Stomach (tissue), 9 donors: ENCODE measurements around the gene TRIM63. TPM values are rescaled to one million over a fixed set of nuclear protein-coding genes. Genes with fewer than 3 reads are reported as not detected.

Experiments used
- DNase-seq, 2 donors: peaks; one replicate each; pipeline versions ENCODE4 v3.0.0 to v3.0.0-alpha.2; 2013 to 2019
- H3K27ac ChIP-seq, 5 donors: fragments of 200-600 bp in 4 of 5; sonication (generic) in 4 of 5; one replicate each; pipeline ENCODE4 v1.5.1; 2013 to 2019; ENCODE audit warnings: mild to moderate bottlenecking in 1 of 5, moderate library complexity in 1 of 5
- H3K27me3 ChIP-seq, 3 donors: fragments of 200-600 bp; sonication (generic); one replicate each; pipeline ENCODE4 v1.5.1; 2017 to 2019; ENCODE audit warnings: mixed run types in 1 of 3
- H3K36me3 ChIP-seq, 4 donors: fragments of 200-600 bp; sonication (generic); 1 replicate in 3 of 4; 2 replicates in 1 of 4; pipeline ENCODE4 v1.5.1; 2016 to 2019
- H3K4me1 ChIP-seq, 4 donors: fragments of 200-600 bp; sonication (generic); one replicate each; pipeline ENCODE4 v1.5.1; 2016 to 2019
- H3K4me3 ChIP-seq, 4 donors: fragments of 200-600 bp; sonication (generic) in 3 of 4; one replicate each; pipeline ENCODE4 v1.5.1; 2016 to 2019; ENCODE audit warnings: mild to moderate bottlenecking in 1 of 4
- H3K9me3 ChIP-seq, 4 donors: fragments of 200-600 bp; sonication (generic); one replicate each; pipeline ENCODE4 v1.5.1; 2016 to 2019
- EP300 ChIP-seq: sonication (generic); formaldehyde crosslinking; IDR thresholded peaks from one replicate; pipeline ENCODE4 v1.6.1; 2017; ENCODE audit warnings: antibody characterized with exemption
- POLR2A ChIP-seq, 4 donors: fragments of 450-650 bp; IDR thresholded peaks; one replicate each; pipeline ENCODE4 v1.6.1; 2016; ENCODE audit warnings: antibody characterized with exemption in 4 of 4, control low read depth in 2 of 4, mild to moderate bottlenecking in 1 of 4, moderate library complexity in 1 of 4
- POLR2AphosphoS5 ChIP-seq, 3 donors: sonication (generic); formaldehyde crosslinking; IDR thresholded peaks; one replicate each; pipeline ENCODE4 v1.6.1; 2016; ENCODE audit warnings: antibody characterized with exemption in 3 of 3
- WGBS, 5 donors: extraction: QIAGEN DNeasy Blood & Tissue Kit in 3 of 5; methylation state at CpG; one replicate each; pipeline versions ENCODE4 v1.1.5 to v1.1.7; 2013 to 2018; 5-methylcytosine and 5-hydroxymethylcytosine counted together
- intact Hi-C: fragments of 100-400 bp; cut with DNase I; formaldehyde crosslinking; loops from one replicate; pipeline ENCODE4 v1.15.1; 2023; ENCODE audit warnings: low total_unique reads
- polyA plus RNA-seq, 3 donors: library from polyadenylated mRNA; stranded (reverse); fragments of 200-250 nt; gene quantifications; one replicate each; pipeline ENCODE4 v1.2.3, GENCODE V29; 2013
- total RNA-seq, 5 donors: library from RNA; depleted of rRNA; stranded (reverse); fragments of >200 nt; gene quantifications; one replicate each; pipeline versions ENCODE4 v1.1.0 to v1.2.3, GENCODE V29; 2014 to 2016
- TF ChIP-seq, protein P1 (sequence below), 7 experiments: fragments of 450-650 bp in 4 of 7; fragments of 200-600 bp in 3 of 7; sonication (generic) in 3 of 7; IDR thresholded peaks; one replicate each; pipeline ENCODE4 v1.5.1; 2016 to 2019; ENCODE audit warnings: antibody characterized with exemption in 7 of 7, control low read depth in 2 of 7, mild to moderate bottlenecking in 1 of 7
- donor health status: healthy with polysubstance abuse.
- donor health status: Bipolar disorder and iron deficiency.
- donor health status: healthy.

Gene TRIM63
- total and polyA plus RNA-seq, 8 donors, result 0.37 to 6.0 (median 0.42) TPM; not detected in 4

DNA sequence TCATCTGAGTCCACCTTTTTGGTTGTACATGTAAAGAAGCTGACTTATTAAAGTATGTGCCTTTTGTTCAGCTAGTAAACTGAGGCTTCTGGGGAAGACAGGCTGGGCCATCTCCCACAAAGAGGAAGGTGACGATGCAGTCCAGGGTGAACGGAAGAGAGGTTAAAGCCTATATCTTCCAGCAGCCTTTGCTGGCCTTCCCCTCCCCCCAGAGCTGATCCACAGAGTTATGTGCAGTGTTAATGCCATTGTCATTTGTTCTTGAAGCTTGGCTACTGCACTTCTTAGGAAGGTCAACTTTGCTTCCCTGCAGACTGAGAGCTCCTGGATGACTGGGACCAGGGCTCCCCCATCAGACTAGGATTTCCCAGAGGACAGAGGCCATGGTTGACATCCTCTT is 23.7 kb downstream of the TRIM63 start:
- Histone ChIP-seq H3K27ac (no peak overlapping the region), H3K36me3 (no peaks in the 10 kb centered on the region), H3K27me3 (peaks cover 15 to 80% (median 65%) of the 10 kb centered on the region in 3 donors), H3K4me3 (no peak overlapping the region), H3K9me3 (no peaks in the 10 kb centered on the region), H3K4me1 (peaks cover 14 to 18% (median 17%) of the 10 kb centered on the region in 4 donors)
- no peak for DNase-seq
- intact Hi-C loops, result no loop called here
- TF ChIP-seq POLR2A (IDR thresholded peaks at IDR 0.05) (no peak), EP300 (no peak), POLR2AphosphoS5 (IDR thresholded peaks at IDR 0.05) (no peak)
- TF ChIP-seq, protein P1, sequence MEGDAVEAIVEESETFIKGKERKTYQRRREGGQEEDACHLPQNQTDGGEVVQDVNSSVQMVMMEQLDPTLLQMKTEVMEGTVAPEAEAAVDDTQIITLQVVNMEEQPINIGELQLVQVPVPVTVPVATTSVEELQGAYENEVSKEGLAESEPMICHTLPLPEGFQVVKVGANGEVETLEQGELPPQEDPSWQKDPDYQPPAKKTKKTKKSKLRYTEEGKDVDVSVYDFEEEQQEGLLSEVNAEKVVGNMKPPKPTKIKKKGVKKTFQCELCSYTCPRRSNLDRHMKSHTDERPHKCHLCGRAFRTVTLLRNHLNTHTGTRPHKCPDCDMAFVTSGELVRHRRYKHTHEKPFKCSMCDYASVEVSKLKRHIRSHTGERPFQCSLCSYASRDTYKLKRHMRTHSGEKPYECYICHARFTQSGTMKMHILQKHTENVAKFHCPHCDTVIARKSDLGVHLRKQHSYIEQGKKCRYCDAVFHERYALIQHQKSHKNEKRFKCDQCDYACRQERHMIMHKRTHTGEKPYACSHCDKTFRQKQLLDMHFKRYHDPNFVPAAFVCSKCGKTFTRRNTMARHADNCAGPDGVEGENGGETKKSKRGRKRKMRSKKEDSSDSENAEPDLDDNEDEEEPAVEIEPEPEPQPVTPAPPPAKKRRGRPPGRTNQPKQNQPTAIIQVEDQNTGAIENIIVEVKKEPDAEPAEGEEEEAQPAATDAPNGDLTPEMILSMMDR (IDR thresholded peaks at IDR 0.05), result no peak
- 68 to 96% (median 91%) methylated on average over 2 of the region's 2 CpGs for WGBS, 5 donors

DNA sequence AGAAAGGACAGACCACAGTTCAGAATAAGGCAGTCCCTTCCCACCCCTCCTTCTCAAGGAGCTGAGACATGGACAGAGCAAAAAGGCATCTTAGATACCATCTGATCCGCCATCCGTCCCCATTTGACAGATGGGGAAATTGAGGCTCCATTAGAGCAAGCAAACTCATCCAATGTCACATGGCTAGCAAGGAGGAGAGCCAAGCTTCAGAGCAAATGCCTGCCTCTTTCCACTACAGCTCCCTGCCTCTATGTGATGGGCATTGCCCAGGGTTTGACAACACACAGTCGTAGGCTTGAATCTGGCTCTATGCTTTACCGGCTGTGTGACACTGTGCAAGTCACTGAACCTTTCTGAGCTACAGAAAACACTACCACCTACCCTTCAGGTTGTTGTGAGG is 25.5 kb downstream of the TRIM63 start:
- no peak for DNase-seq
- Histone ChIP-seq H3K27ac (no peak overlapping the region), H3K36me3 (no peaks in the 10 kb centered on the region), H3K9me3 (no peaks in the 10 kb centered on the region), H3K27me3 (peaks cover 13 to 62% (median 51%) of the 10 kb centered on the region in 3 donors), H3K4me3 (no peak overlapping the region), H3K4me1 (peaks cover 14 to 18% (median 17%) of the 10 kb centered on the region in 4 donors)
- intact Hi-C loops, result no loop called here
- 58 to 76% (median 65%) methylated on average over 3 to 4 of the region's 4 CpGs for WGBS, 5 donors
- TF ChIP-seq EP300 (no peak), POLR2A (IDR thresholded peaks at IDR 0.05) (no peak), POLR2AphosphoS5 (IDR thresholded peaks at IDR 0.05) (no peak)
- TF ChIP-seq, protein P1 (IDR thresholded peaks at IDR 0.05), result no peak

DNA sequence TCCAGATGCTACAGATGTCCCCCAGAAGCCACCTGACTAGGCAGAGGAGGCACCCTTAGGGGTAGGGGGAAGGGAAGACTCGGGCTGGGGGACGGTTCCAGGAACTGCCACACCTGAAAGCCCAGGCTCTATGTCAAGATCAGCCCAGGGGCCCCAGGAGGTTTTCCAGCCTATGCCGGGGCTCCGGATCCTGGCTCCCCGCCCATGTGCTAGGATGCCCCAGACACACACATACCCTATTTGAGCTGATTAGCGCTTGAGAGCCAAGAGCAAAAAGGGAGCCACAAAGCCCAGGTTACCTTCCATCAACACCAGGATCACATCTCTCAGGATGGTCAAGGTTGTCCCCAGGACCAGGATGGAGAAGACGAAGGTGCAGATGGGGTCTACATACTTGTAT is 26.0 kb downstream of the TRIM63 start:
- intact Hi-C loops, result no loop called here
- H3K9me3 ChIP-seq, result no peaks in the 10 kb centered on the region
- H3K27me3 ChIP-seq, result peaks cover 8 to 61% (median 45%) of the 10 kb centered on the region in 3 donors
- H3K4me1 ChIP-seq, result peaks cover 13 to 17% (median 16%) of the 10 kb centered on the region in 4 donors
- 51 to 74% (median 51%) methylated on average over 3 to 7 of the region's 7 CpGs for WGBS, 5 donors
- no peak overlapping the region for H3K27ac ChIP-seq
- TF ChIP-seq EP300 (no peak), POLR2AphosphoS5 (IDR thresholded peaks at IDR 0.05) (no peak), POLR2A (IDR thresholded peaks at IDR 0.05) (no peak)
- TF ChIP-seq, protein P1 (IDR thresholded peaks at IDR 0.05), result no peak
- H3K36me3 ChIP-seq, result no peaks in the 10 kb centered on the region
- H3K4me3 ChIP-seq, result no peak overlapping the region
- no peak for DNase-seq

DNA sequence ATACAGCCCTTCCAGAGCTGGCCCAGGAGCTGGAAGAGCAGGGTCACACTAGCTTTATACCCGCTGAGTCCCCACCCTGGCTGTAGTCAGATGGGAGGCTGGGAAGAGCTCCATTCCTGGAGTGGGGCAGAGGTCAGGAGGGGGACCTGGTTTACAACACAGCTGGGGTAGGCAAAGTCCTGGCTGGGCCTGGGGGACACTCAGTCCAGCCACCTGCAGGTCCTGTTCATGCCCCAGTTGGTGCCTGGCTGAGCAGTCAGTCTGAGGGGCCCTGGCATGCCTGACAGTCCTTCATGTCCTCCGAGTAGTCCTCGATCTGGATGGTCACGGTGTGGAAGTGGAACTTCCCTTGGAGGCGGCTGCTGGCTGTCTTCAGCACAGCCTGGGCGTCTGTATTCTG is 28.5 kb downstream of the TRIM63 start:
- Histone ChIP-seq H3K4me3 (no peak overlapping the region), H3K4me1 (peaks cover 16 to 21% (median 20%) of the 10 kb centered on the region in 4 donors), H3K36me3 (no peaks in the 10 kb centered on the region), H3K27ac (no peak overlapping the region), H3K9me3 (no peaks in the 10 kb centered on the region), H3K27me3 (peaks cover 0 to 47% (median 25%) of the 10 kb centered on the region in 3 donors)
- WGBS, 5 donors, result 61 to 86% (median 80%) methylated on average over 5 to 6 of the region's 6 CpGs
- no peak for TF ChIP-seq POLR2AphosphoS5 (IDR thresholded peaks at IDR 0.05)
- TF ChIP-seq EP300, result no peak
- no peak for TF ChIP-seq POLR2A (IDR thresholded peaks at IDR 0.05)
- TF ChIP-seq, protein P1 (IDR thresholded peaks at IDR 0.05), result no peak
- intact Hi-C loops, result loop anchor here (5.0 to 10.0 kb wide), 2 partner anchors 106 to 123 kb away; no protein-coding TSS in a partner anchor
- DNase-seq, result no peak
